Progenitor cell of endocrine pancreas (in vitro differentiated cells): ENCODE measurements around the gene RTKN. TPM values are rescaled to one million over a fixed set of nuclear protein-coding genes. Genes with fewer than 3 reads are reported as not detected.
A peak's percentile ranks its signal among the peaks of the same experiment; 100 is the strongest.

Experiments
- DNase-seq: peaks from one replicate; pipeline ENCODE4 v3.0.0; 2021; ENCODE audit warnings: low spot score; ENCODE audit not compliant: unreplicated experiment
- H3K27ac Mint-ChIP-seq: 2 replicates; pipeline ENCODE4 v1.8.0; 2021; ENCODE audit warnings: mild to moderate bottlenecking, moderate library complexity, mixed read lengths
- H3K27me3 Mint-ChIP-seq: 2 replicates; pipeline ENCODE4 v1.8.0; 2021; ENCODE audit warnings: mixed read lengths
- H3K36me3 Mint-ChIP-seq: 2 replicates; pipeline ENCODE4 v1.8.0; 2022; ENCODE audit warnings: mixed read lengths; ENCODE audit not compliant: insufficient read depth
- H3K4me1 Mint-ChIP-seq: 2 replicates; pipeline ENCODE4 v1.8.0; 2021; ENCODE audit warnings: low read depth, mixed read lengths
- H3K4me3 Mint-ChIP-seq: 2 replicates; pipeline ENCODE4 v1.8.0; 2021; ENCODE audit warnings: low read depth, mild to moderate bottlenecking, moderate library complexity, mixed read lengths
- H3K9me3 Mint-ChIP-seq: 2 replicates; pipeline ENCODE4 v1.8.0; 2021; ENCODE audit warnings: low read depth, mixed read lengths
- CTCF ChIP-seq: fragments of 200-600 bp; sonication (generic); IDR thresholded peaks from one replicate; pipeline ENCODE4 v1.5.0; 2021; ENCODE audit warnings: antibody characterized with exemption, mild to moderate bottlenecking; ENCODE audit not compliant: unreplicated experiment
- total RNA-seq: library from RNA; stranded (reverse); gene quantifications from 2 replicates; pipeline ENCODE4 v1.2.1, GENCODE V29; 2021

RTKN gene
- total RNA-seq, 1 donor from 2014 or later, result 129 TPM

- TF ChIP-seq CTCF, result peak; percentile 99
- Mint-ChIP-seq H3K36me3 (no peaks in the 10 kb centered on the region), H3K9me3 (no peaks in the 10 kb centered on the region), H3K27me3 (no peaks in the 10 kb centered on the region), H3K4me3 (no peak overlapping the region), H3K27ac (peak overlapping the region; percentile 100), H3K4me1 (peaks cover 5% of the 10 kb centered on the region)
- peak; percentile 92 for DNase-seq
Observed at GRCh38 chr2:74391580-74392448, 49.9 kb downstream of the RTKN start.

GRCh38 chr2:74391209-74391579, 50.5 kb downstream of the RTKN start:
- no peak for TF ChIP-seq CTCF
- peak overlapping the region; percentile 100 for H3K27ac Mint-ChIP-seq
- DNase-seq, result no peak
- no peaks in the 10 kb centered on the region for H3K36me3 Mint-ChIP-seq
- H3K4me1 Mint-ChIP-seq, result peaks cover 5% of the 10 kb centered on the region
- no peaks in the 10 kb centered on the region for H3K9me3 Mint-ChIP-seq
- H3K27me3 Mint-ChIP-seq, result no peaks in the 10 kb centered on the region
- no peak overlapping the region for H3K4me3 Mint-ChIP-seq

GRCh38 chr2:74390606-74391005, 51.1 kb downstream of the RTKN start:
- no peak overlapping the region for H3K4me3 Mint-ChIP-seq
- H3K36me3 Mint-ChIP-seq, result no peaks in the 10 kb centered on the region
- H3K27me3 Mint-ChIP-seq, result no peaks in the 10 kb centered on the region
- no peak overlapping the region for H3K27ac Mint-ChIP-seq
- no peaks in the 10 kb centered on the region for H3K9me3 Mint-ChIP-seq
- no peak for TF ChIP-seq CTCF
- peaks cover 5% of the 10 kb centered on the region for H3K4me1 Mint-ChIP-seq
- DNase-seq, result no peak

- H3K27ac Mint-ChIP-seq, result no peak overlapping the region
- no peak for DNase-seq
- peaks cover 5% of the 10 kb centered on the region for H3K4me1 Mint-ChIP-seq
- no peaks in the 10 kb centered on the region for H3K27me3 Mint-ChIP-seq
- no peaks in the 10 kb centered on the region for H3K36me3 Mint-ChIP-seq
- no peak overlapping the region for H3K4me3 Mint-ChIP-seq
- no peaks in the 10 kb centered on the region for H3K9me3 Mint-ChIP-seq
- TF ChIP-seq CTCF, result no peak
Observed at GRCh38 chr2:74387346-74387745, 54.4 kb downstream of the RTKN start.

GRCh38 chr2:74385396-74385795, 56.3 kb downstream of the RTKN start:
- TF ChIP-seq CTCF, result no peak
- DNase-seq, result no peak
- H3K4me3 Mint-ChIP-seq, result no peak overlapping the region
- H3K36me3 Mint-ChIP-seq, result no peaks in the 10 kb centered on the region
- H3K27ac Mint-ChIP-seq, result no peak overlapping the region
- H3K4me1 Mint-ChIP-seq, result peaks cover 4% of the 10 kb centered on the region
- H3K9me3 Mint-ChIP-seq, result no peaks in the 10 kb centered on the region
- no peaks in the 10 kb centered on the region for H3K27me3 Mint-ChIP-seq
